ENCODE measurements around the gene RPEL1.

DNA sequence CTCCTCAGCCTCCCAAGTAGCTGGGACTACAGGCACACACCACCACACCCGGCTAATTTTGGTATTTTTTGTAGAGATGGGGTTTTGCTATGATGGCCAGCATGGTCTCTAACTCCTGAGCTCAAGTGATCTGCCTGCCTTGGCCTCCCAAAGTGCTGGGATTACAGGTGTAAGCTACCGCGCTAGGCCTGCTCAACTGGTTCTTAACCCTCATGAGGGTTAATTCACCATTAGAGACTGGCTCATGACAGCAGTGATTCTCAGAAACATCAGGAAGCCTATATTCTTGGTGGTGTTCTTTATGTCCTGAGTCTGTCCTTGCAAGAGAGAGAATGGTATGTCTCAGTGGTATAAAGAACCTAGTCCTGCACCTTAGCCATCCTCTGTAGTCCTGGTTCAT is 42.2 kb upstream of the RPEL1 start:
- TF ChIP-seq, protein P1, sequence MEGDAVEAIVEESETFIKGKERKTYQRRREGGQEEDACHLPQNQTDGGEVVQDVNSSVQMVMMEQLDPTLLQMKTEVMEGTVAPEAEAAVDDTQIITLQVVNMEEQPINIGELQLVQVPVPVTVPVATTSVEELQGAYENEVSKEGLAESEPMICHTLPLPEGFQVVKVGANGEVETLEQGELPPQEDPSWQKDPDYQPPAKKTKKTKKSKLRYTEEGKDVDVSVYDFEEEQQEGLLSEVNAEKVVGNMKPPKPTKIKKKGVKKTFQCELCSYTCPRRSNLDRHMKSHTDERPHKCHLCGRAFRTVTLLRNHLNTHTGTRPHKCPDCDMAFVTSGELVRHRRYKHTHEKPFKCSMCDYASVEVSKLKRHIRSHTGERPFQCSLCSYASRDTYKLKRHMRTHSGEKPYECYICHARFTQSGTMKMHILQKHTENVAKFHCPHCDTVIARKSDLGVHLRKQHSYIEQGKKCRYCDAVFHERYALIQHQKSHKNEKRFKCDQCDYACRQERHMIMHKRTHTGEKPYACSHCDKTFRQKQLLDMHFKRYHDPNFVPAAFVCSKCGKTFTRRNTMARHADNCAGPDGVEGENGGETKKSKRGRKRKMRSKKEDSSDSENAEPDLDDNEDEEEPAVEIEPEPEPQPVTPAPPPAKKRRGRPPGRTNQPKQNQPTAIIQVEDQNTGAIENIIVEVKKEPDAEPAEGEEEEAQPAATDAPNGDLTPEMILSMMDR (IDR thresholded peaks at IDR 0.05) = no peak
- TF ChIP-seq POLR2A (IDR thresholded peaks at IDR 0.05) (no peak), POLR2AphosphoS5 (IDR thresholded peaks at IDR 0.05) (no peak), EP300 (IDR thresholded peaks at IDR 0.05; ENCODE audit: low read depth) (no peak)
